A673 (cell line): ENCODE results near the gene BDKRB1.

Experiments used
- CTCF ChIP-seq: fragments of 300-800, 200-600 bp; sonication (generic); conservative IDR thresholded peaks from 2 replicates; pipeline ENCODE4 v1.5.1; 2017; ENCODE audit warnings: low read depth, mild to moderate bottlenecking, antibody characterized with exemption, low read length, moderate library complexity, mixed read lengths
- EZH2 ChIP-seq: fragments of 200-600 bp; sonication (generic); IDR thresholded peaks from 2 replicates; pipeline ENCODE4 v1.6.1; 2017; ENCODE audit warnings: borderline replicate concordance, low read depth, mild to moderate bottlenecking, mixed read lengths, antibody characterized with exemption, low read length; ENCODE audit not compliant: poor library complexity, severe bottlenecking

- TF ChIP-seq CTCF, result no peak
- TF ChIP-seq EZH2, result no peak
Measured at GRCh38 chr14:96274543-96274942, 18.5 kb downstream of the BDKRB1 start.
